ENCODE results near the gene PI16. TPM values are rescaled to one million over a fixed set of nuclear protein-coding genes. Genes with fewer than 3 reads are reported as not detected.

The PI16 gene
- total RNA-seq, 1 experiment from 2014 or later: 0.07 TPM

GRCh38 chr6:36926708-36927513 lies 27.6 kb upstream of the PI16 start:
- no peaks in the 10 kb centered on the region for H3K36me3 ChIP-seq (ENCODE audit: low read depth, low read length)
- H3K79me2 ChIP-seq (ENCODE audit: low read length): no peaks in the 10 kb centered on the region
- H3K27ac ChIP-seq (ENCODE audit: low read length): no peak overlapping the region
- no peaks in the 10 kb centered on the region for H3K27me3 ChIP-seq (ENCODE audit: low read length)
- no peak overlapping the region for H3K4me3 ChIP-seq (ENCODE audit: low read length)
- no peak for TF ChIP-seq EZH2phosphoT487 (IDR thresholded peaks at IDR 0.05; ENCODE audit: borderline replicate concordance, low read length)
- TF ChIP-seq EZH2 (IDR thresholded peaks at IDR 0.05; ENCODE audit: low read length, unreplicated experiment): no peak
- TF ChIP-seq CTCF (conservative IDR thresholded peaks at IDR 0.05; ENCODE audit: low read depth, low read length): no peak
- no peak for ATAC-seq
- no peak overlapping the region for H3K9ac ChIP-seq (ENCODE audit: low read length)
- no peaks in the 10 kb centered on the region for H3K9me2 ChIP-seq (replicated peaks; ENCODE audit: low read length)
- H3K4me1 ChIP-seq (ENCODE audit: insufficient read depth, low read length): peaks cover 11% of the 10 kb centered on the region
- no peak for DNase-seq
- H3K4me2 ChIP-seq (ENCODE audit: low read length): no peak overlapping the region
- no peak overlapping the region for H2AFZ ChIP-seq (ENCODE audit: low read length)
- H3F3A ChIP-seq (ENCODE audit: low read length, unreplicated experiment): peaks cover 3% of the 10 kb centered on the region
- H3K9me3 ChIP-seq (ENCODE audit: low read length): no peaks in the 10 kb centered on the region
- no peaks in the 10 kb centered on the region for H4K20me1 ChIP-seq (ENCODE audit: low read length)
- BruUV-seq (replicated peaks): no TSS peak
- POLR2A ChIA-PET (ENCODE audit: unreplicated experiment): no interaction called here
- CTCF ChIA-PET: no interaction called here
- intact Hi-C loops (cut with micrococcal nuclease): loop anchor here (1.0 kb wide), 1 partner anchor 17 kb away; no protein-coding TSS in a partner anchor

GRCh38 chr6:36927691-36928546 lies 26.6 kb upstream of the PI16 start:
- no peaks in the 10 kb centered on the region for H4K20me1 ChIP-seq (ENCODE audit: low read length)
- H3K4me1 ChIP-seq (ENCODE audit: insufficient read depth, low read length): peaks cover 13% of the 10 kb centered on the region
- no peaks in the 10 kb centered on the region for H3K36me3 ChIP-seq (ENCODE audit: low read depth, low read length)
- H2AFZ ChIP-seq (ENCODE audit: low read length): no peak overlapping the region
- H3K4me3 ChIP-seq (ENCODE audit: low read length): no peak overlapping the region
- no TSS peak for BruUV-seq (replicated peaks)
- H3K9ac ChIP-seq (ENCODE audit: low read length): no peak overlapping the region
- ChIA-PET CTCF (no interaction called here), POLR2A (ENCODE audit: unreplicated experiment) (no interaction called here)
- intact Hi-C loops (cut with micrococcal nuclease): no loop called here
- DNase-seq (no peak), ATAC-seq (no peak)
- TF ChIP-seq EZH2phosphoT487 (IDR thresholded peaks at IDR 0.05; ENCODE audit: borderline replicate concordance, low read length): no peak
- no peak for TF ChIP-seq EZH2 (IDR thresholded peaks at IDR 0.05; ENCODE audit: low read length, unreplicated experiment)
- TF ChIP-seq CTCF (conservative IDR thresholded peaks at IDR 0.05; ENCODE audit: low read depth, low read length): no peak
- no peak overlapping the region for H3K27ac ChIP-seq (ENCODE audit: low read length)
- H3K79me2 ChIP-seq (ENCODE audit: low read length): no peaks in the 10 kb centered on the region
- H3K9me3 ChIP-seq (ENCODE audit: low read length): no peaks in the 10 kb centered on the region
- H3K9me2 ChIP-seq (replicated peaks; ENCODE audit: low read length): no peaks in the 10 kb centered on the region
- H3F3A ChIP-seq (ENCODE audit: low read length, unreplicated experiment): peaks cover 3% of the 10 kb centered on the region
- H3K27me3 ChIP-seq (ENCODE audit: low read length): no peaks in the 10 kb centered on the region
- H3K4me2 ChIP-seq (ENCODE audit: low read length): no peak overlapping the region

Data from PC-3 (cell line).